A673 (cell line): ENCODE data around the gene MFSD2A.

Experiments
- CTCF ChIP-seq: fragments of 300-800, 200-600 bp; sonication (generic); conservative IDR thresholded peaks from 2 replicates; pipeline ENCODE4 v1.5.1; 2017; ENCODE audit warnings: low read depth, mild to moderate bottlenecking, antibody characterized with exemption, low read length, moderate library complexity, mixed read lengths
- EZH2 ChIP-seq: fragments of 200-600 bp; sonication (generic); IDR thresholded peaks from 2 replicates; pipeline ENCODE4 v1.6.1; 2017; ENCODE audit warnings: borderline replicate concordance, low read depth, mild to moderate bottlenecking, mixed read lengths, antibody characterized with exemption, low read length; ENCODE audit not compliant: poor library complexity, severe bottlenecking

- TF ChIP-seq CTCF = no peak
- no peak for TF ChIP-seq EZH2
Measured at GRCh38 chr1:39954324-39954869, 548 bp upstream of the MFSD2A start.
